CD14-positive monocyte (primary cell): ENCODE results near the gene SPATA12. TPM values are rescaled to one million over a fixed set of nuclear protein-coding genes. Genes with fewer than 3 reads are reported as not detected.

ENCODE experiments used
- DNase-seq, 3 donors: peaks; one replicate each; pipeline ENCODE4 v3.0.0-alpha.2; 2011 to 2022
- H2AFZ ChIP-seq: 2 replicates; pipeline ENCODE4 v1.6.0; 2012; ENCODE audit warnings: mild to moderate bottlenecking, low read depth, low read length, inconsistent platforms; ENCODE audit not compliant: insufficient read depth, poor library complexity, severe bottlenecking
- H3K27ac ChIP-seq, 2 donors: 1 replicate in 1 of 2; 2 replicates in 1 of 2; pipeline ENCODE4 v1.5.1; 2012 to 2013; ENCODE audit warnings: low read length in 2 of 2, control low read depth in 1 of 2, inconsistent platforms in 1 of 2, low read depth in 1 of 2, mild to moderate bottlenecking in 1 of 2
- H3K27me3 ChIP-seq, 2 donors: one replicate each; pipeline versions ENCODE4 v1.6.0 to v1.6.1; 2011 to 2013; ENCODE audit warnings: low read length in 2 of 2; ENCODE audit not compliant: control insufficient read depth in 2 of 2, insufficient read depth in 2 of 2
- H3K36me3 ChIP-seq, 2 donors: replicated peaks in 1 of 2; 1 replicate in 1 of 2; 2 replicates in 1 of 2; pipeline versions ENCODE4 v1.5.1 to v1.6.1; 2012 to 2013; ENCODE audit warnings: low read length in 2 of 2, control low read depth in 1 of 2, inconsistent platforms in 1 of 2, mild to moderate bottlenecking in 1 of 2; ENCODE audit not compliant: insufficient read depth in 2 of 2, control insufficient read depth in 1 of 2
- H3K4me1 ChIP-seq, 2 donors: 1 replicate in 1 of 2; 2 replicates in 1 of 2; pipeline versions ENCODE4 v1.5.1 to v1.6.1; 2012 to 2013; ENCODE audit warnings: low read length in 2 of 2, control low read depth in 1 of 2, inconsistent platforms in 1 of 2, mild to moderate bottlenecking in 1 of 2, moderate library complexity in 1 of 2; ENCODE audit not compliant: insufficient read depth in 2 of 2, control insufficient read depth in 1 of 2
- H3K4me2 ChIP-seq: replicated peaks from 2 replicates; pipeline ENCODE3; 2012; ENCODE audit warnings: low read length, moderate library complexity, mild to moderate bottlenecking; ENCODE audit not compliant: poor library complexity, severe bottlenecking; ENCODE audit errors: extremely low read depth
- H3K4me3 ChIP-seq, 3 experiments: fragments of 200-600 bp in 1 of 3; sonication (generic) in 1 of 3; replicated peaks in 1 of 3; 1 replicate in 2 of 3; 2 replicates in 1 of 3; pipeline ENCODE4 v1.5.1; 2011 to 2013; ENCODE audit warnings: low read length in 3 of 3, mild to moderate bottlenecking in 3 of 3, control low read depth in 2 of 3, low read depth in 2 of 3, inconsistent platforms in 1 of 3, moderate library complexity in 1 of 3
- H3K79me2 ChIP-seq: 2 replicates; pipeline ENCODE4 v1.6.0; 2012; ENCODE audit warnings: mild to moderate bottlenecking, control low read depth, inconsistent platforms, low read length, moderate library complexity; ENCODE audit not compliant: insufficient read depth
- H3K9ac ChIP-seq: 2 replicates; pipeline ENCODE4 v1.6.0; 2017; ENCODE audit warnings: low read length, mild to moderate bottlenecking; ENCODE audit not compliant: insufficient read depth, poor library complexity, severe bottlenecking
- H3K9me3 ChIP-seq, 2 donors: replicated peaks in 1 of 2; 1 replicate in 1 of 2; 2 replicates in 1 of 2; pipeline versions ENCODE4 v1.5.1 to v1.6.1; 2012 to 2013; ENCODE audit warnings: low read length in 2 of 2, control low read depth in 1 of 2; ENCODE audit not compliant: control insufficient read depth in 1 of 2, insufficient read depth in 1 of 2
- H4K20me1 ChIP-seq: 2 replicates; pipeline ENCODE4 v1.6.0; 2012; ENCODE audit warnings: mild to moderate bottlenecking, low read length, control low read depth, moderate library complexity; ENCODE audit not compliant: insufficient read depth
- H3K27ac Mint-ChIP-seq, 7 donors: one replicate each; pipeline ENCODE4 v1.8.0; 2020; ENCODE audit warnings: mild to moderate bottlenecking in 7 of 7, mixed read lengths in 7 of 7, moderate library complexity in 6 of 7, inconsistent platforms in 2 of 7
- H3K27me3 Mint-ChIP-seq, 3 donors: one replicate each; pipeline ENCODE4 v1.8.0; 2021 to 2022; ENCODE audit warnings: low read depth in 3 of 3, mild to moderate bottlenecking in 3 of 3, mixed read lengths in 3 of 3, moderate library complexity in 3 of 3, inconsistent platforms in 1 of 3
- H3K36me3 Mint-ChIP-seq, 2 donors: one replicate each; pipeline ENCODE4 v1.8.0; 2020; ENCODE audit warnings: mixed read lengths in 2 of 2, inconsistent platforms in 1 of 2, mild to moderate bottlenecking in 1 of 2
- H3K4me1 Mint-ChIP-seq: one replicate; pipeline ENCODE4 v1.8.0; 2020; ENCODE audit warnings: mild to moderate bottlenecking, mixed read lengths
- H3K4me3 Mint-ChIP-seq, 2 donors: one replicate each; pipeline ENCODE4 v1.8.0; 2020; ENCODE audit warnings: mild to moderate bottlenecking in 2 of 2, mixed read lengths in 2 of 2, moderate library complexity in 1 of 2
- H3K9me3 Mint-ChIP-seq, 7 donors: one replicate each; pipeline ENCODE4 v1.8.0; 2020 to 2022; ENCODE audit warnings: mixed read lengths in 7 of 7, mild to moderate bottlenecking in 6 of 7, moderate library complexity in 6 of 7, inconsistent platforms in 2 of 7
- whole genome bisulfite sequencing: methylation state at CpG from one replicate; pipeline ENCODE4 v1.1.5; 2013; ENCODE audit warnings: missing lambda C conversion rate; ENCODE audit not compliant: insufficient coverage; 5-methylcytosine and 5-hydroxymethylcytosine counted together
- intact Hi-C, 2 donors: fragments of 100-400 bp; cut with micrococcal nuclease; formaldehyde crosslinking; loops; one replicate each; pipeline versions ENCODE4 v1.15.0 to v1.15.1; 2023
- polyA plus RNA-seq, 3 donors: library from polyadenylated mRNA; depleted of rRNA in 1 of 3; unstranded in 2 of 3; stranded (reverse) in 1 of 3; fragments of 300-500 nt in 2 of 3; fragments of >200 nt in 1 of 3; fragmentation: Illumina TruSeq in 2 of 3; gene quantifications; 1 replicate in 2 of 3; 2 replicates in 1 of 3; pipeline ENCODE4 v1.2.3, GENCODE V29; 2012 to 2021
- TF ChIP-seq, protein P1 (sequence below): fragments of 200-600 bp; IDR thresholded peaks from one replicate; pipeline ENCODE4 v1.8.0; 2022; ENCODE audit warnings: antibody characterized with exemption, mild to moderate bottlenecking

Gene SPATA12
- polyA plus RNA-seq, 3 donors = 0.07 to 0.16 (median 0.10) TPM

DNA sequence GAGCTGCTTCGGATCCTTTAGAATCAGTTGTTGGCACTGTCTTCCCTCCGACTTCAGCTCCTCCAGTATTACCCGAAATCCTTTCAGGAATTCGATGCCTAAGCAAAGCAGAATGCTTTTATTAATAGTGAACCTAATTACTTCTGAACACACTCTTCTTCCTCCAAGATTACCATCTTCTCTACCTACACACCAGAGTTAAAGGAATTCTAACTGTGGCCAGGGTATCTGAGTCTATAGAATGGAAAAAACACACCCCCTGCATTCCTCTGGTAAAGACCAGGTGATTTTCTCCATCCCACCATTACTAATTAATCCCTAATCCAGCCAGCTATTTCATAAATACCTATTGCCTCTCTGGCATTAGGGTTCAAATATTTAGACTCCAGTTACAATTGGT is 49.8 kb downstream of the SPATA12 start:
- Histone ChIP-seq H3K9me3 (no peaks in the 10 kb centered on the region), H3K27me3 (no peaks in the 10 kb centered on the region), H3K36me3 (no peaks in the 10 kb centered on the region), H3K4me1 (no peaks in the 10 kb centered on the region), H3K9ac (no peak overlapping the region), H4K20me1 (no peaks in the 10 kb centered on the region), H3K4me2 (no peak overlapping the region), H2AFZ (no peak overlapping the region), H3K79me2 (no peaks in the 10 kb centered on the region), H3K4me3 (no peak overlapping the region), H3K27ac (no peak overlapping the region)
- Mint-ChIP-seq H3K36me3 (no peaks in the 10 kb centered on the region), H3K27me3 (peaks cover 1 to 11% (median 2%) of the 10 kb centered on the region in 3 donors), H3K27ac (no peak overlapping the region), H3K4me3 (no peak overlapping the region), H3K9me3 (no peaks in the 10 kb centered on the region), H3K4me1 (peaks cover 2% of the 10 kb centered on the region)
- no peak for DNase-seq
- 100% methylated on average over 4 of the region's 4 CpGs for WGBS
- intact Hi-C loops = no loop called here
- TF ChIP-seq, protein P1, sequence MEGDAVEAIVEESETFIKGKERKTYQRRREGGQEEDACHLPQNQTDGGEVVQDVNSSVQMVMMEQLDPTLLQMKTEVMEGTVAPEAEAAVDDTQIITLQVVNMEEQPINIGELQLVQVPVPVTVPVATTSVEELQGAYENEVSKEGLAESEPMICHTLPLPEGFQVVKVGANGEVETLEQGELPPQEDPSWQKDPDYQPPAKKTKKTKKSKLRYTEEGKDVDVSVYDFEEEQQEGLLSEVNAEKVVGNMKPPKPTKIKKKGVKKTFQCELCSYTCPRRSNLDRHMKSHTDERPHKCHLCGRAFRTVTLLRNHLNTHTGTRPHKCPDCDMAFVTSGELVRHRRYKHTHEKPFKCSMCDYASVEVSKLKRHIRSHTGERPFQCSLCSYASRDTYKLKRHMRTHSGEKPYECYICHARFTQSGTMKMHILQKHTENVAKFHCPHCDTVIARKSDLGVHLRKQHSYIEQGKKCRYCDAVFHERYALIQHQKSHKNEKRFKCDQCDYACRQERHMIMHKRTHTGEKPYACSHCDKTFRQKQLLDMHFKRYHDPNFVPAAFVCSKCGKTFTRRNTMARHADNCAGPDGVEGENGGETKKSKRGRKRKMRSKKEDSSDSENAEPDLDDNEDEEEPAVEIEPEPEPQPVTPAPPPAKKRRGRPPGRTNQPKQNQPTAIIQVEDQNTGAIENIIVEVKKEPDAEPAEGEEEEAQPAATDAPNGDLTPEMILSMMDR = no peak

DNA sequence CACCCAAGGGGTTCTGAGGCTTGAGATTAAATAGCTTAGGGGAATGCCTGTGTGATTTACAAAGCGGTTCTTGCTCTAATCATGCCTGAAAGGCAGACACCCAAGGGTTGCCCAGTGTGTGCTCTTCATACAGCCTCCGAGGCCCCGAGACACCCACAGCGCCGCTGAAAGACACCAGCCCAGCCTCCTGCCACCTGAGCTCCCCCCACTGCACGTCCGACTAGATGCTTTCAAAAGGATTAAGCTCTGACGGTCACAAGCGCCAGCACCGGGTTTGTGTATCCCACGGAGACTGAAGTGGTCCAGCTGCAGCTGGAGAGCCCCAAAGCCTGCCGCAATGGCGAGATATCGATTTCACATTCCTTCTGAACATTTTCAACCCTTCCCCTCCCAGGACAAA is 50.3 kb downstream of the SPATA12 start:
- H2AFZ ChIP-seq = no peak overlapping the region
- H4K20me1 ChIP-seq = no peaks in the 10 kb centered on the region
- no peaks in the 10 kb centered on the region for H3K27me3 ChIP-seq
- peaks cover 2 to 11% (median 3%) of the 10 kb centered on the region in 3 donors for H3K27me3 Mint-ChIP-seq
- H3K4me3 Mint-ChIP-seq = no peak overlapping the region
- no peak overlapping the region for H3K9ac ChIP-seq
- H3K9me3 Mint-ChIP-seq = no peaks in the 10 kb centered on the region
- H3K4me1 Mint-ChIP-seq = peaks cover 2% of the 10 kb centered on the region
- no peaks in the 10 kb centered on the region for H3K36me3 Mint-ChIP-seq
- H3K79me2 ChIP-seq = no peaks in the 10 kb centered on the region
- DNase-seq = no peak
- no peaks in the 10 kb centered on the region for H3K9me3 ChIP-seq
- no peak overlapping the region for H3K4me3 ChIP-seq
- intact Hi-C loops = no loop called here
- no peaks in the 10 kb centered on the region for H3K36me3 ChIP-seq
- H3K27ac ChIP-seq = no peak overlapping the region
- WGBS = 94% methylated on average over 10 of the region's 14 CpGs
- no peak overlapping the region for H3K4me2 ChIP-seq
- TF ChIP-seq, protein P1 = no peak
- H3K27ac Mint-ChIP-seq = no peak overlapping the region
- H3K4me1 ChIP-seq = no peaks in the 10 kb centered on the region
